Stimulated activated CD8-positive, alpha-beta memory T cell treated with anti-CD3 and anti-CD28 coated beads, Interleukin-4, amount 100 ng/mL, for 1 hour (primary cell): ENCODE measurements around the gene CDCP1.

Source experiments
- DNase-seq, 2 donors: peaks; one replicate each; pipeline ENCODE4 v3.0.0-alpha.2; 2020; ENCODE audit warnings: low read depth in 2 of 2, low spot score in 1 of 2

Gene CDCP1

DNA sequence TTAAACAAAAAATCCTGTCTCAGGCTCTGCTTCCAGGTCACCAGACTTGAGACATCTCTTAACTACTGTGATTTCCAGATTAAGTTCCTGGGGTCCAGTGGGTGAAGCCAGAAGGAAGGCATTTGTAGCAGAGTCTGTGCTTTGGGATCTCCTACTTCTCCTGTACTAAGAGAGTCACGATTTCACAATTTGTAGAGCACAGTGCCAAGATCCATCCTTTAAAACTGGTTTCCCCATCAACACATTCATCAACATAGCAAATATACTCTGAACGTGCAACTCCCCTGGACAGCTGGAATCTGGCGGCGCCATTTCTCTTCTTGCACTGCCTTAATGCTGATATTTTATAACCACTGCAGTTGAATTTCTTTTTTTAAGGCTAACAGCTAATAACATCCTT lies 33.2 kb downstream of the CDCP1 start:
- no peak for DNase-seq

- no peak for DNase-seq
Observed at GRCh38 chr3:45110509-45110833, 35.7 kb downstream of the CDCP1 start.

- DNase-seq, result no peak
Observed at GRCh38 chr3:45109771-45110508, 36.2 kb downstream of the CDCP1 start.

DNA sequence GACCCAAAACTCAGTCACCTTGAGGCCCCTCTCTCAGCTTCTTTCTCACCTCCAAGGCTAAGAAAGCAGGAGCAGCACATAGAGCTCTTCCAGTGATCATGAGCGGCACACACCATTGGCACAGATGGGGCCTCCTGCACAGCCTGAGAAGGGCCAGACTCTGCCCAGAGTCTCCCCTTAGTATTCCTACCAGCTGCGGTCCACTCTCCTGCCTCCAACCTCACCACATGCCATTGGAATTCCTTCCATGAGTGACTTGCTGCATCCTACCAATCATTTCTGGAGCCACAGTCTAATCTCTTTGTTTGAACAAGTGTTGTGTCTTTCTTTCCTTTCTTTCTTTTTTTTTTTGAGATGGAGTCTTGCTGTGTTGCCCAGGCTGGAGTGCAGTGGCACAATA lies 39.3 kb downstream of the CDCP1 start:
- no peak for DNase-seq

DNA sequence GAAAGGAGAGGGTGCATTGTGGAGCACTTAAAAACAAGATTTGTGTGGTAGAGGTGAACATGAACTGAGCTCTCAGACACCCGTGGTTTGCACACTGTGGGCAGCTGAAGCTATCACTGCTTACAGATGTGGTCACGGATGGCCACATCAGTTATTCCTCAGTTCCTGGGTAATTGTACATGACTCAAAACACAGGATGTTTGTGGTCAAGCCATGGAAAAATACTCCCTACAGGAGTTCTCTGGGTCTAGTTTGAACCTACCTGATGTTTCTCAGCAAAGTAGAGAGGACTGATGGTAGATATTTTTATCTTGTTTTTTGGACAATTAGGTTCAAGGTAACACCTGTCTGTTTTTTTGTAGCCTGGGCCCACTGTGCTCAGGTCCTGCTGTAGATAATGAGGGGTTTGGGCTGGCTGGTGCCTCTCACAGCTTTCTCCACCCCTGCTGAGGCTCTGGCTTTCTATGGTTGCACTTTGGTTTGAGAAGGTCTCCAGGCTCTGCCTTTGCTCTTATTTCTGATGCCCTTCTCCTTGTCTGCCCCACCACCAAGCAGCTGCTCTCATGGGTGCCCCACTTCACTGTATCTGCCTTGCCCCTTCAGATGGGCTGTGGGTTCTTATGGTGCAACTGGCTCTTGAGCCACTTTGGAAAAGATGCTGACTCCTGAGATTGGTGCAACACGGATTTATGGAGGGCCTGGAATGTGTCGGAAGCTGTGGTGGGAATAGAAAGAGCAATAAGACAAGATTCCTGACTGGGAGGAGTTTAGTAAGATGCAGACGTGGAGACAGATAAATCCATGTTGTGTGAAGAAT lies 40.1 kb downstream of the CDCP1 start:
- peak; percentile 19 to 48 for DNase-seq

DNA sequence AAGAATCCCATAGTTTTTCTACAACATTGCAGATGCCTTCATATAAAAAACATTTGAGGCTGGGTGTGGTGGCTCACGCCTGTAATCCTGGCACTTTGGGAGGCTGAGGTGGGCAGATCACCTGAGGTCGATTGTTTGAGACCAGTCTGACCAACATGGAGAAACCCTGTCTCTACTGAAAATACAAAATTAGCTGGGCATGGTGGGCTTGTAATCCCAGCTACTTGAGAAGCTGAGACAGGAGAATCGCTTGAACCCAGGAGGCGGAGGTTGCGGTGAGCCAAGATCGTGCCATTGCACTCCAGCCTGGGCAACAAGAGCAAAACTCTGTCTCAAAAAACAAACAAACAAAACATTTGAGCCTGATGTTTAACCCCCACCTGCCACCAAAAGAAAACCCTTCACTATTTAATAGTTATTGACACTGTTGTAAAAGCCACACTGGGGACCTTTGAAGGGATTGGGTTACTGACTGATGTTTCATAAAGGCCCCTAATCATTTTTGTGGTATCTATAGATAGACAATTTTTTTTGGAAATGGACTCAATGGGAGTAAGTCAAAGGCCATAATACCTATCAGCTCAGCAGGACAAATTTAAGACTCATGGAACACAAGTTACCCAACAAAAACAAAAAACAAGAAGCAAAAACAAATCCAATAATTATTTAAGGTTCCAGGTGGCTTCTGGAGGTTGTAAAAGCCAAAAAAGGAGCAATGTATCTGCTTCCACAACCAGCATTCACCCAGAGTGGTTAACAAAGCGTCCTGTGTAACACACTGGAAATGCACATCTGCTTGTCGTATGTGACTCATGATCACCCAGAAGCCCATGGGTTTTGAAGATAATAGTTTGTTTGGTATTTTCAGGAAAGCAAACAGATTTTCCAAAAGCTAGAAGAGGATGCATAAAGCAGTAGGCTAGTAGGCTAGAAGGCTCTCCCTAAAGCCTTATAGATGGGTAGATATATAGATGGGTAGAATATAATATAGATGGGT lies 41.2 kb downstream of the CDCP1 start:
- DNase-seq, result no peak

GRCh38 chr3:45103753-45104714 lies 42.1 kb downstream of the CDCP1 start:
- DNase-seq, result no peak

DNA sequence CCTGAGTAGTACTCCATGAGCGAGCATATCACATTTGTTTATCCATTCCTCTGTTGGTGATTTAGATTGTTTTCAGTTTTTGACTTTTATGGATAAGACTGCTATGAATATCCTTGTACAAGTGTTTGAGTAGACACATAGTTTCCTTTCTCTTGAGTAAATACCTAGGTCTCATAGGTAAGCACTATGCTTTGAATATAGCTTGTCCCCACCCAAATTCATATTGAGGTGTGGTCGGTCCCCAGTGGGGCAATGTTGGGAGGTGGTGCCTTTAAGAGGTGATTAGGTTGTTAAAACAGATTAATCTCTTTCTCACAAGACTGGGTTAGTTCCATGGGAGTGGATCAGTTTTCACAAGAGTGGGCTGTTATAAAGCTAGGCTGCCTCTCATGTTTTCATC lies 42.8 kb downstream of the CDCP1 start:
- no peak for DNase-seq

- no peak for DNase-seq
Observed at GRCh38 chr3:45100981-45101407, 45.2 kb downstream of the CDCP1 start.

GRCh38 chr3:45098310-45098709 lies 47.9 kb downstream of the CDCP1 start:
- no peak for DNase-seq

DNA sequence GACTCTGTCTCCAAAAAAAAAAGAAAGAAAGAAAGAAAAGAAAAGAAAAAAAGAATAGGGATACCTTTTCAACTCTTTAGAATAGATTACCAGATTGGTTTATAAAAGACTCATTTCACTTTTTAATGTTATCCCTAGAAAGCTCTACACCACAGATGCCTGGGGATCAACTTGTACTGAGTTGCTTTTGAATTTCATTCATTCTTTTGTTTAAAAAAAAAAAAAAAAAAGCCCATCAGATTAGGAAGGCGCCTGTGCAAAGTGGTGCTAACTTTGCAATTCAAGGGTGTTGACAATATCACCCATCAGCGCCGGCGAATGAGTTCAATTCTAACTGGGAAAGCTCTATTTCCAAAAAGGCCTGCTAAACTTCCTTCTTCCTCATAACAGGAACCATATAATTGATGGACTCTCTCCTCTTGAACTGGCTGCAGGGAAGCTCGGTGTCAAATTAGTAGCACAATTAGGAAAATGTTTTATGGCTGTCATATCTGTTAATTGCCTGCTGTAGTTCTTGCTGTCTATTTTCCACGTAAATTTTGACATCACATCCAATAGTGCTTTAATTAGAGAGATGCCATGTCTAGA lies 48.8 kb downstream of the CDCP1 start:
- DNase-seq, result no peak

GRCh38 chr3:45095916-45096526 lies 50.2 kb downstream of the CDCP1 start:
- DNase-seq, result no peak

DNA sequence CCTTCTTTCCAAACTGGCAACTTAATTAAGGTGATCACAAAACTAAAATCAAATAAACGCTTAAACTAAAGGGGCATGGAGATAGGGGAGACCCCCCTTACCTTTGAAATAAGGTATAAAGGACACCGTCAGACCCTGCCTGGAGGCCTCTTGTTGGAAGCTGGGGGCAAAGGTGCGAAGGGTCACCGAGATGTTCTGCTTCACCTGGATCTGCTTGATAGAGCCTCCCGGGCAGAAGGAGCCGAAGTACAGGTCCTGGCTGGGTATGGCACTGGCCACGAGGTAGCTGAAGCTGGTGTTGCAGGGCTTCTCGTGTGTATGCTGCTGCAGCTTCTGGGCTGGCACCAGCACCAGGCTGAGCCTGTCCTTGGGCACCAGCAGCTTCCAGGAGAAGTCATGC lies 53.0 kb downstream of the CDCP1 start:
- DNase-seq, result no peak

GRCh38 chr3:45092132-45093031 lies 53.8 kb downstream of the CDCP1 start:
- no peak for DNase-seq

DNA sequence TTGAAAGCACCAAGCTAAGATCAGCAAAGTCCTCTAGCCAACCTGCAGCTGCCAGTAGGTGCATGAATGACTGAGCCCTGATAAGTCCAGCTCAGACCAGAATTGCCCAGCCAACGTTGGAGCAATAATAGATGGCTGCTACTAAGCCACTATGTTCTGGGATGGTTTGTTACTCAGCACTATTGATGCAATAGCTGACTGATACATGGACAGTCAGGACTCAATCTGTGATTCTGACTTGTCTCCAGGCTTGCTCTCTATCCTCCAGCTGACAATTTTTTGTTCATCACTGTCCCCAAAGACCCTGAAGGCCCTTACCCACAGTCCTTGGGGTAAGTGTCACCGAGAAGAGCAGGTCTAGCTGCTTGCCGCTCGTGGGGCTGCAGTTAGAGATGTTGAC lies 55.3 kb downstream of the CDCP1 start:
- DNase-seq, result no peak

- no peak for DNase-seq
Observed at GRCh38 chr3:45088543-45089358, 57.4 kb downstream of the CDCP1 start.

DNA sequence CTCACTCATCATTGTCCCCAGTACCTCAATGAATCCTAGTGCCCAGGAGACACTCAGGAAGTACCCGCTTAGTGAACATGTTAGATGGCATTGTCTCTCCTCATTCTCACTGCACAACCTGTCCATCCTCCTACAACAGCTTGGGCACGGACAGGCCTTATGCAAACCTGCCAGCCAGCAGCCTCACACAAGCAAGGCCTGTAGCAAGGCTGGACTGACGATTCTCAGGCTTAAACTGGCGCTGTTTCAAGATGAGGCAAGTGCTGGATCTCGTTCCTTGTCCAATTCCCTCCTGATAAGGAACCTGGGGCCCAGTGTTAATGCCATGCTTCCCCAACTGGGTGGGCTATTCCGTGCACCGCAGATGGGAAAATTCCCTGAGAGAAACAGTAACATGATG lies 59.0 kb downstream of the CDCP1 start:
- DNase-seq, result no peak
